Glutamatergic neuron (in vitro differentiated cells): ENCODE results near the gene THOC1. TPM values are rescaled to one million over a fixed set of nuclear protein-coding genes. Genes with fewer than 3 reads are reported as not detected.

Experiments
- DNase-seq: peaks from one replicate; pipeline ENCODE4 v3.0.0; 2022
- H3K27ac Mint-ChIP-seq: one replicate; pipeline ENCODE4 v1.8.0; 2020; ENCODE audit warnings: mild to moderate bottlenecking, mixed read lengths, inconsistent platforms; ENCODE audit not compliant: unreplicated experiment
- H3K27me3 Mint-ChIP-seq: one replicate; pipeline ENCODE4 v1.8.0; 2020; ENCODE audit warnings: mild to moderate bottlenecking, moderate library complexity, mixed read lengths, inconsistent platforms; ENCODE audit not compliant: unreplicated experiment
- H3K36me3 Mint-ChIP-seq: one replicate; pipeline ENCODE4 v1.8.0; 2020; ENCODE audit warnings: mild to moderate bottlenecking, mixed read lengths, inconsistent platforms; ENCODE audit not compliant: unreplicated experiment
- H3K4me1 Mint-ChIP-seq: one replicate; pipeline ENCODE4 v1.8.0; 2020; ENCODE audit warnings: mild to moderate bottlenecking, low read depth, mixed read lengths, inconsistent platforms; ENCODE audit not compliant: unreplicated experiment
- H3K4me3 Mint-ChIP-seq: one replicate; pipeline ENCODE4 v1.8.0; 2020; ENCODE audit warnings: mild to moderate bottlenecking, mixed read lengths, inconsistent platforms; ENCODE audit not compliant: unreplicated experiment
- H3K9me3 Mint-ChIP-seq: one replicate; pipeline ENCODE4 v1.8.0; 2020; ENCODE audit warnings: mild to moderate bottlenecking, moderate library complexity, mixed read lengths, inconsistent platforms; ENCODE audit not compliant: unreplicated experiment
- total RNA-seq: library from RNA; stranded (reverse); fragmentation: NEBNext Ultra II Directional; extraction: Animal tissue kit (Norgen Biotek cat#: 25700); gene quantifications from one replicate; pipeline ENCODE4 v1.2.1, GENCODE V29; 2021; ENCODE audit not compliant: unreplicated experiment
- TF ChIP-seq, protein P1 (sequence below): fragments of 200-600 bp; sonication (generic); IDR thresholded peaks from one replicate; pipeline ENCODE4 v1.5.0; 2021; ENCODE audit not compliant: partially characterized antibody, unreplicated experiment

Gene THOC1
- total RNA-seq, 1 donor from 2014 or later = 62.3 TPM

DNA sequence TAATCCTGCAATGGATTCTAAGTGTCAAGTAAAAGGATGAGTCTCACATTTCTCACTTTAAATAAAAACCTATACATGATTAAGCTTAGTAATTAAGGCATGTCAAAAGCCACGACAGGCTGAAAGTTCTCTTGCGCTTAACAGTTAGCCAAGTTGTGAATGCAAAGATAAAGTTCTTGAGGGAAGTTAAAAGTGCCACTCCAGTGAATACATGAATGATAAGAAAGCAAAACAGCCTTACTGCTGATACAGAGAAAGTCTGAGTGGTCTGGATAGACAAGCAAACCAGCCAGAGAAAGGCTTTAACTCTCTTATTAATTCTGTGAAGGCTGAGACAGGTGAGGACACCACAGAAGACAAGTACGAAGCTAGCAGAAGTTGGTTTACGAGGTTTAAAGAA lies 12.7 kb downstream of the THOC1 start:
- DNase-seq = no peak
- TF ChIP-seq, protein P1, sequence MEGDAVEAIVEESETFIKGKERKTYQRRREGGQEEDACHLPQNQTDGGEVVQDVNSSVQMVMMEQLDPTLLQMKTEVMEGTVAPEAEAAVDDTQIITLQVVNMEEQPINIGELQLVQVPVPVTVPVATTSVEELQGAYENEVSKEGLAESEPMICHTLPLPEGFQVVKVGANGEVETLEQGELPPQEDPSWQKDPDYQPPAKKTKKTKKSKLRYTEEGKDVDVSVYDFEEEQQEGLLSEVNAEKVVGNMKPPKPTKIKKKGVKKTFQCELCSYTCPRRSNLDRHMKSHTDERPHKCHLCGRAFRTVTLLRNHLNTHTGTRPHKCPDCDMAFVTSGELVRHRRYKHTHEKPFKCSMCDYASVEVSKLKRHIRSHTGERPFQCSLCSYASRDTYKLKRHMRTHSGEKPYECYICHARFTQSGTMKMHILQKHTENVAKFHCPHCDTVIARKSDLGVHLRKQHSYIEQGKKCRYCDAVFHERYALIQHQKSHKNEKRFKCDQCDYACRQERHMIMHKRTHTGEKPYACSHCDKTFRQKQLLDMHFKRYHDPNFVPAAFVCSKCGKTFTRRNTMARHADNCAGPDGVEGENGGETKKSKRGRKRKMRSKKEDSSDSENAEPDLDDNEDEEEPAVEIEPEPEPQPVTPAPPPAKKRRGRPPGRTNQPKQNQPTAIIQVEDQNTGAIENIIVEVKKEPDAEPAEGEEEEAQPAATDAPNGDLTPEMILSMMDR = no peak
- no peak overlapping the region for H3K4me3 Mint-ChIP-seq
- H3K9me3 Mint-ChIP-seq = no peaks in the 10 kb centered on the region
- H3K27me3 Mint-ChIP-seq = no peaks in the 10 kb centered on the region
- H3K36me3 Mint-ChIP-seq = no peaks in the 10 kb centered on the region
- H3K27ac Mint-ChIP-seq = no peak overlapping the region
- H3K4me1 Mint-ChIP-seq = peaks cover 11% of the 10 kb centered on the region

DNA sequence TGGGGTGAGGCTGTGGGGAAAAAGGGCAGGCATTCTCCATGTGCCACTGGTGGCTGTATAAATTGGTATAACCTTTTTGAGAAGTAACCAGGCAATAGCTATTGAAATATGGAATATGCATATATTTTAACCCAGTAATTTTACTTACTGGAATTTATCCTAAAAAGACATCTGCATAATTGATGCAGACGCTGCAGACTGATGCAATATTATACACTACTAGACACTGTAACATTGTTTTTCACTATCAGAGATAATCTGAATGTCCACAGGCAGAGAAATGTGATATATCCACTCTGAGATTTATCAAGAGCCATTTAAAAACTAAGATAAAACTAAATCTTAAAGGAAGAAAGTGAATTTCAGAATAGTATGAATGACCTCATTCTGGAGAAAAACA lies 14.7 kb downstream of the THOC1 start:
- Mint-ChIP-seq H3K36me3 (no peaks in the 10 kb centered on the region), H3K27ac (no peak overlapping the region), H3K4me1 (peaks cover 14% of the 10 kb centered on the region), H3K4me3 (no peak overlapping the region), H3K27me3 (no peaks in the 10 kb centered on the region), H3K9me3 (no peaks in the 10 kb centered on the region)
- TF ChIP-seq, protein P1 = no peak
- no peak for DNase-seq

DNA sequence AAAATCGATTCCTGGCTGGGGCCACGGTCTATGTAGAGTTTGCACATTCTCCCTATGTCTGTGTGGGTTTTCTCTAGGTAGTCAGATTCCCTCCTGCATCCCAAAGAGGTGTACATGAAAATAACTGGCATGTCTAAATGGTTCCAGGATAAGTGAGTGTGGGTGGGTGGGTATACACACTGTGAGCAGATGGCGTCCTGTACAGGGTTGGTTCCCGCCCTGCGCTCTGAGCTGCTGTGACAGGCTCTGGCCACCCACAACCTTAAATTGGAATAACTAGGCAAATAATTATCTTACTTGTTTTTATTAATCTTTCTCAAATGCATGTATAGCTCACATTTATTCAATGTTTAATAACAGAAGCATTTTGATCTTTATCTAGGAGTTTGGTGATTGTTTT lies 16.3 kb downstream of the THOC1 start:
- Mint-ChIP-seq H3K27ac (peak overlapping the region; percentile 48), H3K4me1 (peaks cover 14% of the 10 kb centered on the region), H3K36me3 (no peaks in the 10 kb centered on the region), H3K4me3 (no peak overlapping the region), H3K9me3 (no peaks in the 10 kb centered on the region), H3K27me3 (no peaks in the 10 kb centered on the region)
- TF ChIP-seq, protein P1 = no peak
- no peak for DNase-seq

DNA sequence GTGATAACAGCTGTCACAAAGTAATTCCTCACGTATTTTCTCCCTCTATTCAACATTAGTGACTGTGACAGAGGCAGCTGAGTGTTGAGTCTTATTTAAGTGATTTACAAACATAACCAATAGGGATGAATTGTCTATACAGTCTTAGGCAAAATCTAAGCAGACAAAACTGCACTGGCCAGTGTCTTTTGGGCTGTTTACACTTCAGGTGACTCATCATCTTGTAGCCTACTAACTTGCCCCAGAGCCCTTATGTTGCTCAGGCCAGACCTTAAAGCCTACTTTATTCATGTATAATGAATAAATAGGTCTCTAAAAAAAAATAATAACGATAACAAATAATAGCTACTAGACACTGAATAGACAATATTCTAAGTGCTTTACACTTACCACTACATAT lies 17.2 kb downstream of the THOC1 start:
- H3K9me3 Mint-ChIP-seq = no peaks in the 10 kb centered on the region
- no peaks in the 10 kb centered on the region for H3K27me3 Mint-ChIP-seq
- no peak for DNase-seq
- H3K4me3 Mint-ChIP-seq = no peak overlapping the region
- H3K27ac Mint-ChIP-seq = no peak overlapping the region
- TF ChIP-seq, protein P1 = no peak
- no peaks in the 10 kb centered on the region for H3K36me3 Mint-ChIP-seq
- peaks cover 14% of the 10 kb centered on the region for H3K4me1 Mint-ChIP-seq

DNA sequence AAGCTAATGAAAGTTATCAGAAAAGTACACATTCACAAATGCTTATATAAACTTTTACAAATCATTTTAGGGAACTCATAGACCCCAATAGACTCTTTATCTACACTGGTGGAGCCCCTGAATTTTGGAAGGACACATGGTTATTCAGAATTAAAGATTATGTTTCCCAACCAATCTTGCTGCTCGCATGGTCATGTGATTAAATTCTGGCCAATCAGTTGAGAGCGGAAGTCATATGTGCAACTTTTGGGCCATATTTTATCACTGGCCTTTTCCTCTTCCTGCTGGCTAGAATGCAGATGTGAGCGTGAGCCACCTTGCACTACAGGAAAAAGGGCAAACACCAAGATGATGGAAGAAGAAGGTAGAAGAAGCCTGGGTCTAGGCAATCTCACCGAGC lies 19.8 kb downstream of the THOC1 start:
- H3K36me3 Mint-ChIP-seq = no peaks in the 10 kb centered on the region
- no peaks in the 10 kb centered on the region for H3K27me3 Mint-ChIP-seq
- H3K9me3 Mint-ChIP-seq = no peaks in the 10 kb centered on the region

More for the DNA sequence above, 19.8 kb downstream of the THOC1 start:
- no peak overlapping the region for H3K27ac Mint-ChIP-seq
- TF ChIP-seq, protein P1 = no peak
- H3K4me3 Mint-ChIP-seq = no peak overlapping the region
- DNase-seq = no peak
- H3K4me1 Mint-ChIP-seq = peaks cover 14% of the 10 kb centered on the region
